T-helper 1 cell treated with Interleukin-12 subunit alpha and Interleukin-12 subunit beta and Interleukin-4 antibody, amounts not matched to agents 30 μg/mL and 1 μg/mL, for 36 hours (primary cell): Measurements from ENCODE around the gene MAPK8.
"Not testable (repeated sequence)": the region's sequence is repeated elsewhere in the genome, so short reads cannot be mapped to it uniquely, and the experiment has no call there.

ENCODE experiments used
- H3K27ac Mint-ChIP-seq: one replicate; pipeline ENCODE4 v1.8.0; 2021; ENCODE audit warnings: mild to moderate bottlenecking, mixed read lengths
- H3K27me3 Mint-ChIP-seq: one replicate; pipeline ENCODE4 v1.8.0; 2021; ENCODE audit warnings: low read depth, mixed read lengths
- H3K36me3 Mint-ChIP-seq: one replicate; pipeline ENCODE4 v1.8.0; 2021; ENCODE audit warnings: low read depth, mixed read lengths
- H3K4me1 Mint-ChIP-seq: one replicate; pipeline ENCODE4 v1.8.0; 2021; ENCODE audit warnings: low read depth, mixed read lengths
- H3K4me3 Mint-ChIP-seq: one replicate; pipeline ENCODE4 v1.8.0; 2021; ENCODE audit warnings: mild to moderate bottlenecking, moderate library complexity, mixed read lengths
- H3K9me3 Mint-ChIP-seq: one replicate; pipeline ENCODE4 v1.8.0; 2021; ENCODE audit warnings: mixed read lengths

MAPK8 gene

DNA sequence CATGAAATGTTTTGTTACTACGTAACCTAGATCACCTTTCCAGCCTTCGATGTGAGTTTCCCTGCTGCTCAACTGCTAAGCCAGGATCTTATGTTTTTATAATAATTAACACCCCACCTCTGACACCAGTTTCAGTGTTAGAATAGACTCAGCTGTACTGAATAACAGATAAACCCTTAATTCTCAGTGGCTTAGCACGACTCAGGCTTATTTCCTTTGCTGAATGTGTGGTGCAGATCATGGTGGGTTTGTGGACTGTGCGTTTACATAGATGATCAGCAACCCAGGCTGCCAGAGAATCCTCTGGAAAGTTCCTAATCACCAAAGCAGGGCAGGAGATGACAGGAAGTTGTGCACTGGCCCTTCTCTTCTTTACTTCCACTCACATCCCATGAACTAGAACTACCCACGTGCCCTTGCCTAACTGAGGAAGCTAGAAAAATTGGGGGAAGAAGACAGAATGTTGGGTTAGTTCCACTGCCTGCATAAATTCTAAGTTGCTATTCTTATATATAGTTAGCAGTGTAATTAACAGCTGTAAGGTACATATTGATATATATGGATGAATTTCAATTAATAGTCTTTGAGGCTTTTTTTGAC, 111.8 kb downstream of the MAPK8 start:
- H3K4me1 Mint-ChIP-seq, result no peaks in the 10 kb centered on the region
- H3K36me3 Mint-ChIP-seq, result peaks cover 3% of the 10 kb centered on the region
- H3K27ac Mint-ChIP-seq, result no peak overlapping the region
- H3K4me3 Mint-ChIP-seq, result no peak overlapping the region
- H3K27me3 Mint-ChIP-seq, result no peaks in the 10 kb centered on the region
- peaks cover under 1% of the 10 kb centered on the region for H3K9me3 Mint-ChIP-seq

DNA sequence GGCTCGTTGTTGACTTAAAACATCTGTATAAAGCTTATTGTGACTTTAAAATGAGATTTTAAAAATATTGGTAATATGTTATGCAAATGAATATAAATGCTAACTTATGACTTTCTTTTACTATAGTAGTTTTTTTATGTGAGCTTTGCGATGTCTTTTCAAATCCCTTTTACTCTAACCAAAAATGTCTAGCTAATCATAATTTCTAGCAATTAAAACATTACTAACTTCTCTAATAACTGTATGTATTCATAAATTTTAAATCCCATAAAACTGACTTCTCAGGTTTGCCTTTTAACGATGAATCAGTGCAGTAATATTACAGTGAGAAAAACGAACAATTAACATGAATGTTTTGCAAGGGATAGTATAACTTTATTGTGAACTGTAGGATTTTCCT, 113.2 kb downstream of the MAPK8 start:
- Mint-ChIP-seq H3K4me3 (no peak overlapping the region), H3K27ac (no peak overlapping the region)

DNA sequence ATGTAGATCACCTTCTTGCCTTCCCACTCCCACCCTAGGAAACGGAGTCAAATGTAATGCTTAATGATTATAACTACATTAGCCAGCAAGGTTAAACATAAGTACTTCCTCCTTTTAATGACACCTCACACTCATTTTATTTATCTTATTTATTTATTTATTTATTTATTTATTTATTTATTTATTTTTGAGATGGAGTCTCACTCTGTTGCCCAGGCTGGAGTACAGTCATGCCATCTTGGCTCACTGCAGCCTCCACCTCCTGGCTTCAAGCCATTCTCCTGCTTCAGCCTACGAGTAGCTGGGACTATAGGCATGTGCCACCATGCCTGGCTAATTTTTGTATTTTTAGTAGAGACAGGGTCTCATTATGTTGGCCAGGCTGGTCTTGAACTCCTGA, 115.4 kb downstream of the MAPK8 start:
- H3K27ac Mint-ChIP-seq, H3K27me3 Mint-ChIP-seq, H3K4me1 Mint-ChIP-seq, H3K9me3 Mint-ChIP-seq, H3K36me3 Mint-ChIP-seq, H3K4me3 Mint-ChIP-seq: not testable (repeated sequence)

More for the DNA sequence above, 113.2 kb downstream of the MAPK8 start:
- no peaks in the 10 kb centered on the region for H3K27me3 Mint-ChIP-seq
- no peaks in the 10 kb centered on the region for H3K36me3 Mint-ChIP-seq
- H3K9me3 Mint-ChIP-seq, result no peaks in the 10 kb centered on the region
- H3K4me1 Mint-ChIP-seq, result no peaks in the 10 kb centered on the region

- no peaks in the 10 kb centered on the region for H3K27me3 Mint-ChIP-seq
- no peak overlapping the region for H3K27ac Mint-ChIP-seq
- no peak overlapping the region for H3K4me3 Mint-ChIP-seq
- no peaks in the 10 kb centered on the region for H3K9me3 Mint-ChIP-seq
- H3K4me1 Mint-ChIP-seq, result no peaks in the 10 kb centered on the region
- H3K36me3 Mint-ChIP-seq, result no peaks in the 10 kb centered on the region
Measured at GRCh38 chr10:48423884-48424283, 117.4 kb downstream of the MAPK8 start.

DNA sequence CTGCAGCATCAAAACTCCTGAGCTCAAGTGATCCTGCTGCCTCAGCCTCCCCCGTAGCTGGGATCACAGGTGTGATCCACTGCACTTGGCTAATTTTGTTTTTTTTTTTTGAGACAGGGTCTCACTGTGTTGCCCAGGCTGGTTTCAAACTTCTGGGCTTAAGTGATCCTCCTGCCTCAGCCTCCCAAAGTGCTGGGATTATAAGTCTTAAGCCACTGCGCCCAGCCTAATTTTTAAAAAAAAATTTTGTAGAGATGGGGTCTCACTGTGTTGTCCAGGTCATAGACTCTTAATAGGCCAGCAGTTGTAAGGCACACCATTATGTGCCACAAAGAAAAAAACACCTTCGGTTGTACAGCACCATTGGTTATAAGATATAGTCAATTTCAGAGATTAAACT, 122.4 kb downstream of the MAPK8 start:
- H3K4me1 Mint-ChIP-seq, result no peaks in the 10 kb centered on the region
- H3K9me3 Mint-ChIP-seq, result no peaks in the 10 kb centered on the region
- H3K4me3 Mint-ChIP-seq, result no peak overlapping the region
- peaks cover 3% of the 10 kb centered on the region for H3K36me3 Mint-ChIP-seq
- H3K27me3 Mint-ChIP-seq, result no peaks in the 10 kb centered on the region
- no peak overlapping the region for H3K27ac Mint-ChIP-seq

- Mint-ChIP-seq H3K36me3 (peaks cover 3% of the 10 kb centered on the region), H3K27me3 (no peaks in the 10 kb centered on the region), H3K4me1 (no peaks in the 10 kb centered on the region), H3K4me3 (no peak overlapping the region), H3K27ac (no peak overlapping the region), H3K9me3 (no peaks in the 10 kb centered on the region)
Measured at GRCh38 chr10:48429309-48429708, 122.8 kb downstream of the MAPK8 start.

DNA sequence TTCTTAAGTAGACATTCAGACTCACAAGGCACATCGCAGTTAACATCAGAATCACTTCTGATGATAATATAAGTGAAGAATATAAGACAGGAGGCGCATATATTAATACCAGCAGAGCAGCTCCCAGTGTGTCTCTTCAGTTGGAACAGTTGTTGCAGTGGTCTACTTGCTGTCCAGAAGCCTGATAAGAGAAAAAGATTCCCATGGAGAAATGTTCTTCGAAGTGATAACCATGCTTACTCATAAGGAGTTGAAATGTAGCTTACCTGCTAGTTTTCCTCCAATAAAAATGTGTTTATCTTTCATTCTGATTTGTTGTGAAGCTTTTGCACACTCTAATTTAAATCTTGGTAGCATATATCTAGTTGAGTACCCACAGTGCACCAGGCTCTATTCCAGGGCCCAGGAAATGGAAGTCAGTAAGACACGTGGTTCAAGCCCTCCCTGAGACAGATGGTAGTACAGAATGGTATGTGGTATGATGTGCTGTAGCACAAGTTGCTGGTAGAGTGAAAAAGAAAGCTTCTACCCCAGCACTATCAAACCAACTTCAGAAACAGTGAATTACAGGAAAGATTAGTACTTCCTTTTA, 124.0 kb downstream of the MAPK8 start:
- H3K4me3 Mint-ChIP-seq, result no peak overlapping the region
- no peaks in the 10 kb centered on the region for H3K9me3 Mint-ChIP-seq
- H3K27me3 Mint-ChIP-seq, result no peaks in the 10 kb centered on the region
- no peaks in the 10 kb centered on the region for H3K4me1 Mint-ChIP-seq
- peaks cover 3% of the 10 kb centered on the region for H3K36me3 Mint-ChIP-seq
- H3K27ac Mint-ChIP-seq, result no peak overlapping the region

GRCh38 chr10:48431871-48432270, 125.4 kb downstream of the MAPK8 start:
- Mint-ChIP-seq H3K9me3 (no peaks in the 10 kb centered on the region), H3K27ac (no peak overlapping the region), H3K4me3 (no peak overlapping the region), H3K4me1 (no peaks in the 10 kb centered on the region), H3K36me3 (peaks cover 3% of the 10 kb centered on the region), H3K27me3 (no peaks in the 10 kb centered on the region)

DNA sequence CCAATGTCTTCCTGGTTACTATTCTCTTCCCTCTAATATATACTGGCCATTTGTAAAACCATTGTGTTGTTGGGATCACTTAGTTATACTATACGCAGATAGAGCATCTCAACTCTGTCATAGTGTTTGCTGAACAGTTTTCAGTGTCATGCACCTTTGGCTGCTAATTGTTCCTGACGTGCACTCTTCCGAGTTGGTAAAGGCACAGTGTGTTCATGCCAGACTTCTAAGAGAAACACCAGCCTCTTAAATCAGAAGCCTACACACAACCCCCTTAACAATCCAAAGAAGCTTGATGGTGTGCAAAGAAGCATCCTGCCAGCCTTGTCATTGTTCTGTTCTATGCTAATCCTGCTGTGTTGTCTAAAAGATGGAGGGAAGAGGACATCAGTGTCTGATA, 131.1 kb downstream of the MAPK8 start:
- H3K9me3 Mint-ChIP-seq, result no peaks in the 10 kb centered on the region
- no peaks in the 10 kb centered on the region for H3K36me3 Mint-ChIP-seq
- no peaks in the 10 kb centered on the region for H3K27me3 Mint-ChIP-seq
- H3K4me3 Mint-ChIP-seq, result no peak overlapping the region
- no peaks in the 10 kb centered on the region for H3K4me1 Mint-ChIP-seq
- no peak overlapping the region for H3K27ac Mint-ChIP-seq

DNA sequence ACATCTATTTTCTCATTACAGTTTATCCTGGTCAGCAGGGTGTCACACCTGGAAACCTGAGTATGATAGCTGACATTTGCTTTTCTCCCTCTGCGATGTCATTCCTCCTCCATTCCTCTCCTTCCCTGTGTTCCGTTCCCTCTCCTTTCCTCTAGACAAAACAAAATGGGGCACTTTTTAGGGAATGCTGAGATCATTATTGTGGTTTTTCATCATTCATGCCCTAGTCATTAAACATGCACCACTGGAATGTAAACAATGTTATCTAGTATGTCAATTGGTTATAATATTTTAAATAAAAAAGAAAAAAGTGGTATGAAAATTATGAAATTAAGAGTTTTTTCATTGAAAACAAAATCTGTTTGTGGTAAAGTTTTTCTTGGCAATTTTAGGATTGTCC, 132.6 kb downstream of the MAPK8 start:
- H3K27ac Mint-ChIP-seq, result no peak overlapping the region
- H3K4me1 Mint-ChIP-seq, result no peaks in the 10 kb centered on the region
- no peaks in the 10 kb centered on the region for H3K9me3 Mint-ChIP-seq
- no peaks in the 10 kb centered on the region for H3K36me3 Mint-ChIP-seq
- no peak overlapping the region for H3K4me3 Mint-ChIP-seq
- H3K27me3 Mint-ChIP-seq, result no peaks in the 10 kb centered on the region

GRCh38 chr10:48439581-48440041, 133.1 kb downstream of the MAPK8 start:
- Mint-ChIP-seq H3K9me3 (no peaks in the 10 kb centered on the region), H3K27ac (no peak overlapping the region), H3K4me1 (no peaks in the 10 kb centered on the region)

DNA sequence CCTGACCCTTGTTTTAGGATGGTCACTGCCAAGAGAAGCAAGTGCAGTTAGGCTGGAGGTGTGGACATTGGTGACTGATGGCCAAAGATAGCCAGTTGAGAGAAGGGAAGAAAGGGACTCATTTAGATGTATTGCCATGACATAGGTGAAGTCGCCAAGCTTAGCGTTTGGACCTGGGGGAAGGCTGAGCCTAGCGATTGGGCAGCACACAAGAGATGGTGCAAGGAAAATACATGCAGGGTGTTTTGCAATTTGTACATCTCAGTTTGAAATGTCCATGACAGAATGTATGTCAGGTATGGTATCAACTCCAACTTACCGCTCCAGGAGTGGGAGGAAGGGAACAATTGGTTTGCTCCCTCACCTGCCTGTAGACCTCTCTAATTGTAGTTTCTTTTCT, 134.3 kb downstream of the MAPK8 start:
- no peaks in the 10 kb centered on the region for H3K36me3 Mint-ChIP-seq
- no peak overlapping the region for H3K4me3 Mint-ChIP-seq
- no peaks in the 10 kb centered on the region for H3K4me1 Mint-ChIP-seq
- H3K27ac Mint-ChIP-seq, result no peak overlapping the region
- H3K9me3 Mint-ChIP-seq, result no peaks in the 10 kb centered on the region
- no peaks in the 10 kb centered on the region for H3K27me3 Mint-ChIP-seq

More at GRCh38 chr10:48439581-48440041, 133.1 kb downstream of the MAPK8 start:
- no peaks in the 10 kb centered on the region for H3K36me3 Mint-ChIP-seq
- no peak overlapping the region for H3K4me3 Mint-ChIP-seq
- H3K27me3 Mint-ChIP-seq, result no peaks in the 10 kb centered on the region

DNA sequence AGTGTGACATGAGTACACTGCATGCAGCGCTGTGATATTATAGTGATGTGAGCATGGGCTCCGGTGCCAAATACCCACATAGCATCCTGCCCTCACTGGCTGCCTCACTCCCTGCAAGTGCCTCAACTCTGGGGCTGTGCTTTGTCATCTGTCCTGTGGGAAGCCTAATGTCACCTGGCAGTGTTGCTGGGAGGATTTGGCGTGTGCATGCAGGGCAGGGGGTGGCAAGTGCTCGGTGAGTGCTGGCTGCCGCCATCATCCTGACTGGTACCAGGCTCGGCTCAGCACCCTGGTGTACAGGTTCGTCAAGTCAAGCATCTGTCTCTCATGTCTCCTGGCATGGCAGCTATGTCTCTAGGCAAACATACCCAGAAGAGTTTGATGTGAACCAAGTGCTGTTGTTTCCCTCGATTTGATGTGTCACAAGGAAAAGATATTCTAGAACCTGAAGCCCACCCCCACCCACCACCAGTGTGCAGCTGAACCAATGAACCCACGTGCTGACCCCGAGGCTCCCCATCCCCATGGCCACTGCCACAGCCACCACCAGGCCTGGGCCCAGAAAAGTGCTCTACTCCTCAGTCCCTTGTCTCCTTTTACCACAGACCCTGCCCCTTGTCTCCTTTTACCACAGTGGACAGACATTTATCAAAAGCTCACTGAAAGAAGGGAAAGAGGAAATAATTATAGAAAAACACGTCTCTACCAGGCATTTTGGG, 135.8 kb downstream of the MAPK8 start:
- Mint-ChIP-seq H3K9me3 (no peaks in the 10 kb centered on the region), H3K36me3 (no peaks in the 10 kb centered on the region), H3K4me1 (no peaks in the 10 kb centered on the region), H3K27me3 (no peaks in the 10 kb centered on the region), H3K27ac (no peak overlapping the region), H3K4me3 (no peak overlapping the region)

DNA sequence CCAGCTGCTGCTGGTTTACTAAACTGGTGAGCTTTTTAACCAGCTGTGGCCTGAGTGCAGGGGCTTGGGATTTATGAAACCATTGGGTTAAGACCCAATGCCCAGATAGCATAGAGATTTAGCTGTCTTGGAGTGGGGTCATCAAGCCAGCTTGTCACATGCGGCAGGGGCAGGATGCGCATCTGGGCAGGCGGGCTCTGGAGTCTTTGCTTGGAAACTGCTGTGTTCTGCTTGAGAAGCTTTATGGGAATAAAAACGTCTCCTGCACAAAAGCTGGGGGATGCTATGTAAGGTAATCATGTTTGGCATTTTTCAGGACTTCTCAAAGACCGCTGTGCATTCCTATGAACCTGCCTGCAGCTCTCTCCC, 136.3 kb downstream of the MAPK8 start:
- Mint-ChIP-seq H3K9me3 (no peaks in the 10 kb centered on the region), H3K27me3 (no peaks in the 10 kb centered on the region), H3K27ac (no peak overlapping the region), H3K4me3 (no peak overlapping the region), H3K4me1 (no peaks in the 10 kb centered on the region), H3K36me3 (no peaks in the 10 kb centered on the region)

DNA sequence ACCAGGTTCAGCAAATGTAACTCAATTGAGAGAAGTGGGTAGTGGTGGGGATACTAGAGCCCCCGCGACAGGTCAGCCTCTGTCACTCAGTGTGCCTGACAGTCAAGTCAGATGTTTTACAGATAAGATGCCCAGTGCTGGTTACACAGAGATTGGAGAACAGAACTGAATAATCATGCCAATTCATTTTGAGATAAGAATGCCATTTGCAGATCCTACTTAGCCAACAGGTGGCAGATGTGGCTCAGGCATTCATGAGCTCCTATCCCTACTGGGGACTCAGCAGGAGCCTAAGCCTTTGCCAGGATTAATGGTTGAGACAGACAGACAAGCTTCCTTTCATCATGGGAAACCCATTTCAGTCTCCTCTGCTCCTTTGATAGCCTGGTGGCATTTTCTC, 137.8 kb downstream of the MAPK8 start:
- no peaks in the 10 kb centered on the region for H3K4me1 Mint-ChIP-seq
- H3K36me3 Mint-ChIP-seq, result no peaks in the 10 kb centered on the region
- H3K27me3 Mint-ChIP-seq, result no peaks in the 10 kb centered on the region

More for the DNA sequence above, 137.8 kb downstream of the MAPK8 start:
- H3K4me3 Mint-ChIP-seq, result no peak overlapping the region
- no peaks in the 10 kb centered on the region for H3K9me3 Mint-ChIP-seq
- no peak overlapping the region for H3K27ac Mint-ChIP-seq
